Lower leg skin (tissue), 3 donors: ENCODE measurements around the gene SINHCAF.

Source experiments
- CTCF ChIP-seq, 3 donors: fragments of 450-650 bp; IDR thresholded peaks; one replicate each; pipeline ENCODE4 v1.5.1; 2016; ENCODE audit warnings: antibody characterized with exemption in 3 of 3, mild to moderate bottlenecking in 3 of 3, moderate library complexity in 2 of 3
- POLR2A ChIP-seq, 2 donors: fragments of 450-650 bp; IDR thresholded peaks; one replicate each; pipeline ENCODE4 v1.6.1; 2016 to 2017; ENCODE audit warnings: antibody characterized with exemption in 2 of 2, mild to moderate bottlenecking in 1 of 2, moderate library complexity in 1 of 2

GRCh38 chr12:31250179-31250578 is 75.8 kb downstream of the SINHCAF start:
- TF ChIP-seq CTCF (IDR thresholded peaks at IDR 0.05) (no peak), POLR2A (IDR thresholded peaks at IDR 0.05) (no peak)
